Measurements from ENCODE around the gene IQCC.
A peak's percentile ranks its signal among the peaks of the same experiment; 100 is the strongest.
"Not testable (repeated sequence)": the region's sequence is repeated elsewhere in the genome, so short reads cannot be mapped to it uniquely, and the experiment has no call there.

Gene IQCC

GRCh38 chr1:32205401-32206370 is at the start of gene IQCC:
TSS of gene IQCC (plus strand) at chr1:32205671. CDS start at chr1:32205682, 11 bp downstream.
- DNase-seq: peak; percentile 71

GRCh38 chr1:32159189-32159588 is 46.3 kb upstream of the IQCC start:
- DNase-seq: no peak

GRCh38 chr1:32163405-32163804 is 42.1 kb upstream of the IQCC start:
- no peak for DNase-seq

- not testable (repeated sequence) for DNase-seq
Observed at GRCh38 chr1:32165633-32166032, 39.8 kb upstream of the IQCC start.

- no peak for DNase-seq
Observed at GRCh38 chr1:32170991-32171390, 34.5 kb upstream of the IQCC start.

- no peak for DNase-seq
Observed at GRCh38 chr1:32172621-32173245, 32.7 kb upstream of the IQCC start.

GRCh38 chr1:32178380-32179192 is 26.9 kb upstream of the IQCC start:
- no peak for DNase-seq

- DNase-seq: no peak
Observed at GRCh38 chr1:32179193-32179442, 26.4 kb upstream of the IQCC start.

- peak; percentile 84 for DNase-seq
Observed at GRCh38 chr1:32179443-32180185, 25.9 kb upstream of the IQCC start, which contains the start of gene TXLNA. TSS of gene TXLNA (plus strand) at chr1:32179675. CDS start at chr1:32180346, 671 bp downstream.

GRCh38 chr1:32180186-32181060 is 25.0 kb upstream of the IQCC start:
- DNase-seq: peak; percentile 10

GRCh38 chr1:32181065-32181464 is 24.4 kb upstream of the IQCC start:
- DNase-seq: no peak

- no peak for DNase-seq
Observed at GRCh38 chr1:32181563-32181962, 23.9 kb upstream of the IQCC start.

GRCh38 chr1:32182060-32182459 is 23.4 kb upstream of the IQCC start:
- no peak for DNase-seq

GRCh38 chr1:32184650-32185049 is 20.8 kb upstream of the IQCC start:
- no peak for DNase-seq

- no peak for DNase-seq
Observed at GRCh38 chr1:32186077-32186476, 19.4 kb upstream of the IQCC start.

- no peak for DNase-seq
Observed at GRCh38 chr1:32186491-32186890, 19.0 kb upstream of the IQCC start.

- DNase-seq: no peak
Observed at GRCh38 chr1:32187850-32188249, 17.6 kb upstream of the IQCC start.

GRCh38 chr1:32192220-32192948 is 13.1 kb upstream of the IQCC start:
- DNase-seq: no peak

- no peak for DNase-seq
Observed at GRCh38 chr1:32194984-32195383, 10.5 kb upstream of the IQCC start.

GRCh38 chr1:32195531-32195930 is 9.9 kb upstream of the IQCC start:
- DNase-seq: no peak

Data from activated effector memory CD4-positive, alpha-beta T cell treated with Interleukin-2 at 50 U/mL for 16 hours (primary cell).